Esophagus muscularis mucosa (tissue), 4 donors: ENCODE results near the gene SLC25A25. TPM values are rescaled to one million over a fixed set of nuclear protein-coding genes. Genes with fewer than 3 reads are reported as not detected.
A peak's percentile ranks its signal among the peaks of the same experiment; 100 is the strongest.

Experiments
- DNase-seq: peaks from one replicate; pipeline ENCODE4 v3.0.0-alpha.2; 2017; ENCODE audit errors: extremely low spot score
- H3K27ac ChIP-seq, 4 donors: fragments of 200-600 bp; sonication (generic); replicated peaks in 1 of 4; 1 replicate in 3 of 4; 2 replicates in 1 of 4; pipeline ENCODE4 v1.5.1; 2016 to 2019; ENCODE audit warnings: mild to moderate bottlenecking in 1 of 4
- H3K27me3 ChIP-seq, 4 donors: fragments of 200-600 bp; sonication (generic); one replicate each; pipeline versions ENCODE4 v1.5.1 to v1.6.0; 2016 to 2019
- H3K36me3 ChIP-seq, 4 donors: fragments of 200-600 bp; sonication (generic); one replicate each; pipeline ENCODE4 v1.5.1; 2016 to 2019
- H3K4me1 ChIP-seq, 4 donors: fragments of 200-600 bp; sonication (generic); one replicate each; pipeline ENCODE4 v1.5.1; 2016 to 2019
- H3K4me3 ChIP-seq, 4 donors: fragments of 200-600 bp; sonication (generic); 1 replicate in 2 of 4; 2 replicates in 2 of 4; pipeline ENCODE4 v1.5.1; 2016 to 2019; ENCODE audit warnings: mild to moderate bottlenecking in 4 of 4, moderate library complexity in 1 of 4
- H3K9me3 ChIP-seq, 4 donors: fragments of 200-600 bp; sonication (generic); 1 replicate in 3 of 4; 2 replicates in 1 of 4; pipeline ENCODE4 v1.5.1; 2016 to 2019
- EP300 ChIP-seq: sonication (generic); formaldehyde crosslinking; IDR thresholded peaks from one replicate; pipeline ENCODE4 v1.6.1; 2017; ENCODE audit warnings: antibody characterized with exemption
- POLR2A ChIP-seq: fragments of 450-650 bp; IDR thresholded peaks from one replicate; pipeline ENCODE4 v1.6.1; 2017; ENCODE audit warnings: antibody characterized with exemption, moderate library complexity, mild to moderate bottlenecking, low read depth
- POLR2AphosphoS5 ChIP-seq, 2 donors: sonication (generic); formaldehyde crosslinking; IDR thresholded peaks; one replicate each; pipeline ENCODE4 v1.6.1; 2017; ENCODE audit warnings: antibody characterized with exemption in 2 of 2
- WGBS: methylation state at CpG from one replicate; pipeline ENCODE4 v1.1.5; 2018; 5-methylcytosine and 5-hydroxymethylcytosine counted together
- intact Hi-C: fragments of 100-400 bp; cut with DNase I; formaldehyde crosslinking; loops from one replicate; pipeline ENCODE4 v1.15.1; 2023
- total RNA-seq, 4 donors: library from RNA; depleted of rRNA; stranded (reverse); fragments of >200 nt; gene quantifications; one replicate each; pipeline versions ENCODE4 v1.1.0 to v1.2.1, GENCODE V29; 2016
- TF ChIP-seq, protein P1 (sequence below), 3 experiments: fragments of 200-600 bp in 2 of 3; fragments of 450-650 bp in 1 of 3; sonication (generic) in 2 of 3; IDR thresholded peaks; one replicate each; pipeline ENCODE4 v1.5.1; 2017 to 2019; ENCODE audit warnings: antibody characterized with exemption in 3 of 3, mild to moderate bottlenecking in 2 of 3, moderate library complexity in 1 of 3

The SLC25A25 gene
- total RNA-seq, 4 donors from 2014 or later, result 14.5 to 140 (median 21.3) TPM

DNA sequence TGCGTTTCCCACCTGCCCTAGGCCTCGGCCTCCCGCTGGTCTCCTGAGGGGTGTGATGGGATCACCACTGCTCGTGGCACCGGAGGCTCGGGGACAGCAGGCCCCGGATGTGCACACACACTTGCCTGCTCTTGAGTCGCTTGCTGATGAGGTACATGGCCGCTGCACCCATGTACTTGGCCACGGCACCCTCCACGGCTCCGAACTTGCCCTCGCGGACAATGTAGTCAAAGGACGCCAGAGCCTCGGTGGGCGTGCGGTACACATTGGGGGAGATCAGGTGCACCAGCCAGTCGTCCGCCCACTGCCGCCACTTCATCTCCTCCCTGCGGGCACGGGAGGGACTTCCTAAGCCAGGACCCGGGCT lies 54.8 kb downstream of the SLC25A25 start:
- Histone ChIP-seq H3K4me1 (peaks cover 24 to 33% (median 31%) of the 10 kb centered on the region in 4 donors), H3K27me3 (no peaks in the 10 kb centered on the region), H3K27ac (no peak overlapping the region), H3K36me3 (peaks cover 14 to 51% (median 44%) of the 10 kb centered on the region in 4 donors), H3K4me3 (no peak overlapping the region), H3K9me3 (no peaks in the 10 kb centered on the region)
- 91% methylated on average over 4 of the region's 24 CpGs for WGBS
- TF ChIP-seq EP300 (no peak), POLR2AphosphoS5 (IDR thresholded peaks at IDR 0.05) (no peak), POLR2A (no peak)
- TF ChIP-seq, protein P1, sequence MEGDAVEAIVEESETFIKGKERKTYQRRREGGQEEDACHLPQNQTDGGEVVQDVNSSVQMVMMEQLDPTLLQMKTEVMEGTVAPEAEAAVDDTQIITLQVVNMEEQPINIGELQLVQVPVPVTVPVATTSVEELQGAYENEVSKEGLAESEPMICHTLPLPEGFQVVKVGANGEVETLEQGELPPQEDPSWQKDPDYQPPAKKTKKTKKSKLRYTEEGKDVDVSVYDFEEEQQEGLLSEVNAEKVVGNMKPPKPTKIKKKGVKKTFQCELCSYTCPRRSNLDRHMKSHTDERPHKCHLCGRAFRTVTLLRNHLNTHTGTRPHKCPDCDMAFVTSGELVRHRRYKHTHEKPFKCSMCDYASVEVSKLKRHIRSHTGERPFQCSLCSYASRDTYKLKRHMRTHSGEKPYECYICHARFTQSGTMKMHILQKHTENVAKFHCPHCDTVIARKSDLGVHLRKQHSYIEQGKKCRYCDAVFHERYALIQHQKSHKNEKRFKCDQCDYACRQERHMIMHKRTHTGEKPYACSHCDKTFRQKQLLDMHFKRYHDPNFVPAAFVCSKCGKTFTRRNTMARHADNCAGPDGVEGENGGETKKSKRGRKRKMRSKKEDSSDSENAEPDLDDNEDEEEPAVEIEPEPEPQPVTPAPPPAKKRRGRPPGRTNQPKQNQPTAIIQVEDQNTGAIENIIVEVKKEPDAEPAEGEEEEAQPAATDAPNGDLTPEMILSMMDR (IDR thresholded peaks at IDR 0.05), result no peak
- intact Hi-C loops, result no loop called here
- DNase-seq, result no peak

- no peak overlapping the region for H3K27ac ChIP-seq
- TF ChIP-seq EP300 (no peak), POLR2A (no peak), POLR2AphosphoS5 (IDR thresholded peaks at IDR 0.05) (no peak)
- TF ChIP-seq, protein P1 (IDR thresholded peaks at IDR 0.05), result no peak
- peaks cover 14 to 51% (median 44%) of the 10 kb centered on the region in 4 donors for H3K36me3 ChIP-seq
- intact Hi-C loops, result no loop called here
- DNase-seq, result no peak
- no peaks in the 10 kb centered on the region for H3K27me3 ChIP-seq
- WGBS, result 92% methylated on average over 14 of the region's 21 CpGs
- no peak overlapping the region for H3K4me3 ChIP-seq
- H3K4me1 ChIP-seq, result peaks cover 21 to 29% (median 26%) of the 10 kb centered on the region in 4 donors
- H3K9me3 ChIP-seq, result no peaks in the 10 kb centered on the region
These were observed 55.5 kb downstream of the SLC25A25 start for GRCh38 chr9:128123451-128124080.

DNA sequence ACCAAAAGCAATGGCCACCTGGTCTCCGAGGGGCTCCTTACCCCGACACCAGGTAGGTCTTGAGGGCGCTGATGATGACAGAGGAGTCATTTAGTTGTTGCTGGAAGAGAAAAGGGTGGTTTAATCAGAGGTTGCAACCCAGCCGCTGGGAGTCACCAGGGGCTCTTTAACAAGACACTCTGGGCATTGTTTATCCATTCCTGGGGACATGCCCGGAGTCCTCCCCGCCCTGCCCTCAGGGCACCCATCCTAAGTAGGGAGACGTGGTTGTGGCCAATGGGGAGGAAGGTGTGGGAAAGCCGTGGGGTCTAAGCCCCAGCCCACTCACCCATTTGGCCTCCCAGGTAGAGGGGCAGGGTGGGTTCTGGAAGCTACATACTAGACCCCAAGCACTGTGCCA lies 56.4 kb downstream of the SLC25A25 start:
- TF ChIP-seq, protein P1 (IDR thresholded peaks at IDR 0.05), result no peak
- TF ChIP-seq POLR2A (no peak), EP300 (no peak), POLR2AphosphoS5 (IDR thresholded peaks at IDR 0.05) (no peak)
- no peak for DNase-seq
- Histone ChIP-seq H3K27ac (no peak overlapping the region), H3K4me1 (peaks cover 28 to 37% (median 35%) of the 10 kb centered on the region in 4 donors), H3K9me3 (no peaks in the 10 kb centered on the region), H3K36me3 (peaks cover 14 to 51% (median 44%) of the 10 kb centered on the region in 4 donors), H3K27me3 (no peaks in the 10 kb centered on the region), H3K4me3 (no peak overlapping the region)
- WGBS, result 76% methylated on average over 7 of the region's 8 CpGs
- intact Hi-C loops, result no loop called here

GRCh38 chr9:128124873-128125579 lies 57.0 kb downstream of the SLC25A25 start:
- Histone ChIP-seq H3K4me3 (no peak overlapping the region), H3K9me3 (no peaks in the 10 kb centered on the region), H3K27me3 (no peaks in the 10 kb centered on the region), H3K27ac (peak overlapping the region in 1 of 4 donors; percentile 16), H3K4me1 (peaks cover 29 to 39% (median 38%) of the 10 kb centered on the region in 4 donors), H3K36me3 (peaks cover 14 to 50% (median 44%) of the 10 kb centered on the region in 4 donors)
- intact Hi-C loops, result no loop called here
- WGBS, result 62% methylated on average over 15 of the region's 16 CpGs
- no peak for DNase-seq
- no peak for TF ChIP-seq POLR2AphosphoS5 (IDR thresholded peaks at IDR 0.05)
- TF ChIP-seq, protein P1 (IDR thresholded peaks at IDR 0.05), result peak; percentile 36 to 51 (median 47)
- TF ChIP-seq POLR2A, result no peak
- TF ChIP-seq EP300, result no peak
